Measurements from ENCODE around the gene CCR8. TPM values are rescaled to one million over a fixed set of nuclear protein-coding genes. Genes with fewer than 3 reads are reported as not detected.

CCR8 gene
- total RNA-seq, 1 experiment from 2014 or later: not detected

DNA sequence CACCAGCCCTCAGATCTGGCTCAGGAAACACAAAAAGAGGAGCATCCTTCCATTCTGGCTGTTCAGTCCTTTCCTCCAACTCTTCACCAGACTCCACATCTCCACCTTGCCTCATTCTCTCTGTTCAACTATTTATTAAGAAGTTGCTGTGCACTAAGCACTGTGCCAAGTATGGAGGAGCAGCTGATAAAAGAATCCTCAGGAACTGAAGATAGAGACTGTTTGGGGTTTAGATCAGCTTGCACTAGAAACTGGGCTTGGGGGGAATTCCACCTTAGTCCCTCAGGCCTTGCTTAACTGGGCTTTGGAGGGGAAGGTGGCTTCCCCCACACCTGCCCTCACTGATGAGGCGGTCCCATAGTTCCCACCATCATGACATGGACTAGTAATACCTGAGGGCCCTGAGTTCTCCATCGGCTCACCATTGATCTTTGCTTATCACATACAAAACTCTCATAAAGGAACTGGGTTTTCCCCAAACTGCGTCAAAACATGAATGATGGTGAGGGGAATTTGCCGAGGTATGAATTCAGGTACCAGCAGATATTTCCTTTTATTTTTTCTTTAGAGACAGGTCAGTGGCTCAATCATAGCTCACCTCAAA lies 1.7 kb upstream of the CCR8 start:
- no TSS peak for BruUV-seq (replicated peaks)
- DNase-seq (ENCODE audit: low read depth, low spot score): no peak

More for the DNA sequence above, 1.7 kb upstream of the CCR8 start:
- Histone ChIP-seq H3K4me2 (ENCODE audit: low read length) (no peak overlapping the region), H3K9ac (ENCODE audit: low read length) (no peak overlapping the region), H3K27me3 (ENCODE audit: insufficient read depth, low read length) (no peaks in the 10 kb centered on the region), H3K36me3 (ENCODE audit: control insufficient read depth in 1 of 2, insufficient read depth in 2 of 2, low read length in 2 of 2) (no peaks in the 10 kb centered on the region), H3K4me3 (replicated peaks in 1 of 2; ENCODE audit: low read depth in 1 of 2, low read length in 2 of 2) (no peak overlapping the region), H2AFZ (ENCODE audit: low read depth, low read length, poor library complexity, severe bottlenecking) (no peak overlapping the region), H3K4me1 (ENCODE audit: control insufficient read depth in 1 of 2, insufficient read depth in 2 of 2, low read length in 2 of 2) (no peaks in the 10 kb centered on the region), H3K9me2 (ENCODE audit: insufficient read depth) (no peaks in the 10 kb centered on the region), H3K79me2 (ENCODE audit: insufficient read depth, low read length) (no peaks in the 10 kb centered on the region), H3K9me3 (ENCODE audit: control insufficient read depth in 1 of 2, insufficient read depth in 1 of 2, low read depth in 1 of 2, low read length in 2 of 2) (no peaks in the 10 kb centered on the region), H3K27ac (ENCODE audit: low read depth, low read length) (no peak overlapping the region), H4K20me1 (ENCODE audit: insufficient read depth) (no peaks in the 10 kb centered on the region)
- ChIA-PET CTCF (no interaction called here), POLR2A (no interaction called here), RAD21 (ENCODE audit: low non-redundant PET in 1 of 2, low total read pairs in 2 of 2, uncharacterized antibody in 2 of 2, unreplicated experiment in 2 of 2) (no interaction called here)
- intact Hi-C loops (cut with micrococcal nuclease): no loop called here
- TF ChIP-seq CBX3 (IDR thresholded peaks at IDR 0.05; ENCODE audit: low read depth) (no peak), ZFX (IDR thresholded peaks at IDR 0.05) (no peak), ZNF274 (IDR thresholded peaks at IDR 0.05; ENCODE audit: low read depth, low read length) (no peak), POLR2AphosphoS5 (IDR thresholded peaks at IDR 0.05; ENCODE audit: low read depth, low read length) (no peak), FOSL1 (IDR thresholded peaks at IDR 0.05; ENCODE audit: low read depth) (no peak), ELF1 (IDR thresholded peaks at IDR 0.05; ENCODE audit: borderline replicate concordance, low read depth) (no peak), SIN3A (IDR thresholded peaks at IDR 0.05; ENCODE audit: low read depth) (no peak), RAD21 (IDR thresholded peaks at IDR 0.05; ENCODE audit: low read depth) (no peak), CEBPB (IDR thresholded peaks at IDR 0.05; ENCODE audit: low read depth) (no peak), SRF (IDR thresholded peaks at IDR 0.05; ENCODE audit: low read depth) (no peak), EZH2 (IDR thresholded peaks at IDR 0.05) (no peak), SP1 (IDR thresholded peaks at IDR 0.05; ENCODE audit: low read depth) (no peak), POLR2A (IDR thresholded peaks at IDR 0.05; ENCODE audit: borderline replicate concordance, extremely low read depth, insufficient read depth, insufficient read length) (no peak), TCF7L2 (IDR thresholded peaks at IDR 0.05; ENCODE audit: borderline replicate concordance, extremely low read depth, insufficient read depth, insufficient read length) (no peak)
- TF ChIP-seq, protein P1, sequence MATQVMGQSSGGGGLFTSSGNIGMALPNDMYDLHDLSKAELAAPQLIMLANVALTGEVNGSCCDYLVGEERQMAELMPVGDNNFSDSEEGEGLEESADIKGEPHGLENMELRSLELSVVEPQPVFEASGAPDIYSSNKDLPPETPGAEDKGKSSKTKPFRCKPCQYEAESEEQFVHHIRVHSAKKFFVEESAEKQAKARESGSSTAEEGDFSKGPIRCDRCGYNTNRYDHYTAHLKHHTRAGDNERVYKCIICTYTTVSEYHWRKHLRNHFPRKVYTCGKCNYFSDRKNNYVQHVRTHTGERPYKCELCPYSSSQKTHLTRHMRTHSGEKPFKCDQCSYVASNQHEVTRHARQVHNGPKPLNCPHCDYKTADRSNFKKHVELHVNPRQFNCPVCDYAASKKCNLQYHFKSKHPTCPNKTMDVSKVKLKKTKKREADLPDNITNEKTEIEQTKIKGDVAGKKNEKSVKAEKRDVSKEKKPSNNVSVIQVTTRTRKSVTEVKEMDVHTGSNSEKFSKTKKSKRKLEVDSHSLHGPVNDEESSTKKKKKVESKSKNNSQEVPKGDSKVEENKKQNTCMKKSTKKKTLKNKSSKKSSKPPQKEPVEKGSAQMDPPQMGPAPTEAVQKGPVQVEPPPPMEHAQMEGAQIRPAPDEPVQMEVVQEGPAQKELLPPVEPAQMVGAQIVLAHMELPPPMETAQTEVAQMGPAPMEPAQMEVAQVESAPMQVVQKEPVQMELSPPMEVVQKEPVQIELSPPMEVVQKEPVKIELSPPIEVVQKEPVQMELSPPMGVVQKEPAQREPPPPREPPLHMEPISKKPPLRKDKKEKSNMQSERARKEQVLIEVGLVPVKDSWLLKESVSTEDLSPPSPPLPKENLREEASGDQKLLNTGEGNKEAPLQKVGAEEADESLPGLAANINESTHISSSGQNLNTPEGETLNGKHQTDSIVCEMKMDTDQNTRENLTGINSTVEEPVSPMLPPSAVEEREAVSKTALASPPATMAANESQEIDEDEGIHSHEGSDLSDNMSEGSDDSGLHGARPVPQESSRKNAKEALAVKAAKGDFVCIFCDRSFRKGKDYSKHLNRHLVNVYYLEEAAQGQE (IDR thresholded peaks at IDR 0.05; ENCODE audit: low read depth): no peak
- TF ChIP-seq, protein P2, sequence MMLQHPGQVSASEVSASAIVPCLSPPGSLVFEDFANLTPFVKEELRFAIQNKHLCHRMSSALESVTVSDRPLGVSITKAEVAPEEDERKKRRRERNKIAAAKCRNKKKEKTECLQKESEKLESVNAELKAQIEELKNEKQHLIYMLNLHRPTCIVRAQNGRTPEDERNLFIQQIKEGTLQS (IDR thresholded peaks at IDR 0.05): no peak
- TF ChIP-seq, protein P3, sequence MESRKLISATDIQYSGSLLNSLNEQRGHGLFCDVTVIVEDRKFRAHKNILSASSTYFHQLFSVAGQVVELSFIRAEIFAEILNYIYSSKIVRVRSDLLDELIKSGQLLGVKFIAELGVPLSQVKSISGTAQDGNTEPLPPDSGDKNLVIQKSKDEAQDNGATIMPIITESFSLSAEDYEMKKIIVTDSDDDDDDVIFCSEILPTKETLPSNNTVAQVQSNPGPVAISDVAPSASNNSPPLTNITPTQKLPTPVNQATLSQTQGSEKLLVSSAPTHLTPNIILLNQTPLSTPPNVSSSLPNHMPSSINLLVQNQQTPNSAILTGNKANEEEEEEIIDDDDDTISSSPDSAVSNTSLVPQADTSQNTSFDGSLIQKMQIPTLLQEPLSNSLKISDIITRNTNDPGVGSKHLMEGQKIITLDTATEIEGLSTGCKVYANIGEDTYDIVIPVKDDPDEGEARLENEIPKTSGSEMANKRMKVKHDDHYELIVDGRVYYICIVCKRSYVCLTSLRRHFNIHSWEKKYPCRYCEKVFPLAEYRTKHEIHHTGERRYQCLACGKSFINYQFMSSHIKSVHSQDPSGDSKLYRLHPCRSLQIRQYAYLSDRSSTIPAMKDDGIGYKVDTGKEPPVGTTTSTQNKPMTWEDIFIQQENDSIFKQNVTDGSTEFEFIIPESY (IDR thresholded peaks at IDR 0.05; ENCODE audit: extremely low read depth, insufficient replicate concordance, low read length): no peak
- ATAC-seq: no peak
